Measurements from ENCODE around the gene ULK3.

DNA sequence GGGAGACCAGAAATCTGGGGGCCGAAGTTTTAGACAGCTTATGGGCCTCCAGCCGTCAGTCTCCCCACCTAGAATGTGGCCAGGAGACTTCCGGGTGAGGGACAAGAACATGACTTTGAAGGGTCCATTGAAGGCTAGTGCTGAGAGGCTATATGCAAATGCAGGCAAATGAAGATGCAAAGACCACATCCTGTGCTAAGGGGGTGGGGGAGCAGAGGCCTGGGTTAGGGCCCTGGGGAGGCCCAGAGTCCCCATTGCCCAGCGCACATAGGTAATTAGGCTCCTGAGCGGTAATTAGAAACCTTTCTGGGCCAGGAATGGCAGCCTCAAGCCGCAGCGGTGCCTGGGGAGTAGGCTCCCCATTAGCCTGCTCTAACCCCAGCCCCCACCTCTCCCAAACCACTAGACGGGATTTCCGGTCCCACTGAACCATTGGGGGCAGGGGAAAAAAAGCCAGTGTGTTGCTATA lies 54.2 kb downstream of the ULK3 start:
- TF ChIP-seq POLR2A (IDR thresholded peaks at IDR 0.05), result no peak
- TF ChIP-seq, protein P1, sequence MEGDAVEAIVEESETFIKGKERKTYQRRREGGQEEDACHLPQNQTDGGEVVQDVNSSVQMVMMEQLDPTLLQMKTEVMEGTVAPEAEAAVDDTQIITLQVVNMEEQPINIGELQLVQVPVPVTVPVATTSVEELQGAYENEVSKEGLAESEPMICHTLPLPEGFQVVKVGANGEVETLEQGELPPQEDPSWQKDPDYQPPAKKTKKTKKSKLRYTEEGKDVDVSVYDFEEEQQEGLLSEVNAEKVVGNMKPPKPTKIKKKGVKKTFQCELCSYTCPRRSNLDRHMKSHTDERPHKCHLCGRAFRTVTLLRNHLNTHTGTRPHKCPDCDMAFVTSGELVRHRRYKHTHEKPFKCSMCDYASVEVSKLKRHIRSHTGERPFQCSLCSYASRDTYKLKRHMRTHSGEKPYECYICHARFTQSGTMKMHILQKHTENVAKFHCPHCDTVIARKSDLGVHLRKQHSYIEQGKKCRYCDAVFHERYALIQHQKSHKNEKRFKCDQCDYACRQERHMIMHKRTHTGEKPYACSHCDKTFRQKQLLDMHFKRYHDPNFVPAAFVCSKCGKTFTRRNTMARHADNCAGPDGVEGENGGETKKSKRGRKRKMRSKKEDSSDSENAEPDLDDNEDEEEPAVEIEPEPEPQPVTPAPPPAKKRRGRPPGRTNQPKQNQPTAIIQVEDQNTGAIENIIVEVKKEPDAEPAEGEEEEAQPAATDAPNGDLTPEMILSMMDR (IDR thresholded peaks at IDR 0.05), result no peak
